Stimulated activated CD4-positive, alpha-beta T cell treated with anti-CD3 and anti-CD28 coated beads, Interleukin-4, amount 100 ng/mL, for 1 hour (primary cell): ENCODE measurements around the gene MYCBPAP.

Experiments
- DNase-seq: peaks from one replicate; pipeline ENCODE4 v3.0.0-alpha.2; 2020

MYCBPAP gene

GRCh38 chr17:50558581-50558940 lies 50.3 kb downstream of the MYCBPAP start:
- DNase-seq = no peak

GRCh38 chr17:50558941-50559614 lies 50.8 kb downstream of the MYCBPAP start:
- no peak for DNase-seq

- peak; percentile 28 for DNase-seq
Observed at GRCh38 chr17:50559674-50560184, 51.5 kb downstream of the MYCBPAP start.

- DNase-seq = peak; percentile 89
Observed at GRCh38 chr17:50560185-50560824, 52.1 kb downstream of the MYCBPAP start, which contains the start of gene CACNA1G. CACNA1G (plus strand) TSS chr17:50560715; CDS start chr17:50561460, 745 bp downstream.

GRCh38 chr17:50560931-50561745 lies 52.9 kb downstream of the MYCBPAP start:
- peak; percentile 19 for DNase-seq

GRCh38 chr17:50561746-50562141 lies 53.5 kb downstream of the MYCBPAP start:
- DNase-seq = no peak

GRCh38 chr17:50562242-50563091 lies 54.2 kb downstream of the MYCBPAP start:
- no peak for DNase-seq

GRCh38 chr17:50563092-50563511 lies 54.9 kb downstream of the MYCBPAP start:
- no peak for DNase-seq

- DNase-seq = no peak
Observed at GRCh38 chr17:50564916-50565315, 56.7 kb downstream of the MYCBPAP start.

GRCh38 chr17:50565402-50566350 lies 57.4 kb downstream of the MYCBPAP start:
- DNase-seq = no peak

- DNase-seq = no peak
Observed at GRCh38 chr17:50566886-50567285, 58.6 kb downstream of the MYCBPAP start.

GRCh38 chr17:50568659-50569058 lies 60.4 kb downstream of the MYCBPAP start:
- DNase-seq = no peak

GRCh38 chr17:50569592-50569991 lies 61.4 kb downstream of the MYCBPAP start:
- DNase-seq = no peak

- no peak for DNase-seq
Observed at GRCh38 chr17:50570032-50570431, 61.8 kb downstream of the MYCBPAP start.

GRCh38 chr17:50570528-50570927 lies 62.3 kb downstream of the MYCBPAP start:
- no peak for DNase-seq

- DNase-seq = no peak
Observed at GRCh38 chr17:50571681-50572080, 63.4 kb downstream of the MYCBPAP start.

GRCh38 chr17:50572541-50572940 lies 64.3 kb downstream of the MYCBPAP start:
- DNase-seq = no peak

GRCh38 chr17:50573866-50574611 lies 65.8 kb downstream of the MYCBPAP start:
- DNase-seq = no peak

GRCh38 chr17:50575581-50576210 lies 67.5 kb downstream of the MYCBPAP start:
- no peak for DNase-seq

GRCh38 chr17:50576864-50577263 lies 68.6 kb downstream of the MYCBPAP start:
- DNase-seq = no peak
